CD4-positive, alpha-beta T cell treated with Interferon alpha-2 for 1 hour (primary cell): ENCODE data around the gene MAPK4.

Source experiments
- DNase-seq, 2 donors: peaks; one replicate each; pipeline ENCODE4 v3.0.0-alpha.2; 2020 to 2022

MAPK4 gene

GRCh38 chr18:50654658-50655550 is 95.0 kb downstream of the MAPK4 start:
- no peak for DNase-seq

- DNase-seq = no peak
These were observed 96.5 kb downstream of the MAPK4 start for GRCh38 chr18:50656396-50656795.

GRCh38 chr18:50656841-50657470 is 97.1 kb downstream of the MAPK4 start:
- no peak for DNase-seq

- DNase-seq = no peak
These were observed 98.7 kb downstream of the MAPK4 start for GRCh38 chr18:50658601-50659000.

GRCh38 chr18:50659091-50660003 is 99.5 kb downstream of the MAPK4 start:
- no peak for DNase-seq

GRCh38 chr18:50661013-50661412 is 101.1 kb downstream of the MAPK4 start:
- DNase-seq = no peak

GRCh38 chr18:50662177-50662576 is 102.3 kb downstream of the MAPK4 start:
- no peak for DNase-seq

GRCh38 chr18:50662775-50663383 is 103.0 kb downstream of the MAPK4 start:
- DNase-seq = no peak

- no peak for DNase-seq
These were observed 103.9 kb downstream of the MAPK4 start for GRCh38 chr18:50663626-50664441.

- DNase-seq = no peak
These were observed 105.1 kb downstream of the MAPK4 start for GRCh38 chr18:50665015-50665414.

- no peak for DNase-seq
These were observed 105.6 kb downstream of the MAPK4 start for GRCh38 chr18:50665519-50665918.

GRCh38 chr18:50666536-50666935 is 106.6 kb downstream of the MAPK4 start:
- DNase-seq = no peak

GRCh38 chr18:50671376-50671775 is 111.5 kb downstream of the MAPK4 start:
- DNase-seq = no peak

GRCh38 chr18:50674307-50674980 is 114.6 kb downstream of the MAPK4 start:
- no peak for DNase-seq

GRCh38 chr18:50675043-50675442 is 115.2 kb downstream of the MAPK4 start:
- DNase-seq = no peak

GRCh38 chr18:50678651-50679050 is 118.8 kb downstream of the MAPK4 start:
- no peak for DNase-seq

GRCh38 chr18:50679056-50679455 is 119.2 kb downstream of the MAPK4 start:
- DNase-seq = no peak

- DNase-seq = no peak
These were observed 119.8 kb downstream of the MAPK4 start for GRCh38 chr18:50679656-50680055.

GRCh38 chr18:50680966-50681365 is 121.1 kb downstream of the MAPK4 start:
- DNase-seq = no peak

- DNase-seq = no peak
These were observed 123.0 kb downstream of the MAPK4 start for GRCh38 chr18:50682852-50683251.

GRCh38 chr18:50686409-50686808 is 126.5 kb downstream of the MAPK4 start:
- DNase-seq = no peak
